CD4-positive, alpha-beta T cell (primary cell): ENCODE data around the gene VTCN1. TPM values are rescaled to one million over a fixed set of nuclear protein-coding genes. Genes with fewer than 3 reads are reported as not detected.
"Not testable (repeated sequence)": the region's sequence is repeated elsewhere in the genome, so short reads cannot be mapped to it uniquely, and the experiment has no call there.

Source experiments
- ATAC-seq: fragments of 200-7000 bp; cut with Tn5 transposase; one replicate; pipeline ENCODE4 v1.10.0; 2022; ENCODE audit warnings: mild to moderate bottlenecking; ENCODE audit not compliant: poor library complexity
- CTCF ChIA-PET: fragments of 350-600 bp; sonication (Branson Sonifier 250); formaldehyde crosslinking; loops from one replicate; lab custom pipeline; 2021; ENCODE audit warnings: antibody characterized with exemption, inconsistent platforms; lab: Charles Lee
- POLR2A ChIA-PET: fragments of 350-600 bp; sonication (Branson Sonifier 250); formaldehyde crosslinking; loops from one replicate; lab custom pipeline; 2021; ENCODE audit warnings: antibody characterized with exemption, inconsistent platforms; lab: Charles Lee
- DNase-seq, 14 experiments: peaks; one replicate each; pipeline ENCODE4 v3.0.0-alpha.2; 2013 to 2020; ENCODE audit warnings: mixed read lengths in 2 of 14
- H3K27ac ChIP-seq, 2 donors: one replicate each; pipeline versions ENCODE4 v1.5.1 to v1.7.0; 2013; ENCODE audit warnings: low read length in 2 of 2, low read depth in 1 of 2, mild to moderate bottlenecking in 1 of 2
- H3K27me3 ChIP-seq, 2 experiments: 1 replicate in 1 of 2; 2 replicates in 1 of 2; pipeline versions ENCODE4 v1.6.1 to v1.7.0; 2013; ENCODE audit warnings: low read length in 2 of 2, control low read depth in 1 of 2, mild to moderate bottlenecking in 1 of 2, moderate library complexity in 1 of 2; ENCODE audit not compliant: insufficient read depth in 2 of 2, control insufficient read depth in 1 of 2
- H3K36me3 ChIP-seq: one replicate; pipeline ENCODE4 v1.6.1; 2013; ENCODE audit warnings: low read length, control low read depth; ENCODE audit not compliant: insufficient read depth
- H3K4me1 ChIP-seq: one replicate; pipeline ENCODE4 v1.6.1; 2013; ENCODE audit warnings: low read length, control low read depth; ENCODE audit not compliant: insufficient read depth
- H3K4me3 ChIP-seq: one replicate; pipeline ENCODE4 v1.5.1; 2013; ENCODE audit warnings: mild to moderate bottlenecking, low read length, moderate library complexity
- H3K9me3 ChIP-seq, 2 experiments: 1 replicate in 1 of 2; 2 replicates in 1 of 2; pipeline versions ENCODE4 v1.6.1 to v1.7.0; 2013; ENCODE audit warnings: low read length in 2 of 2, mild to moderate bottlenecking in 2 of 2, control low read depth in 1 of 2, moderate library complexity in 1 of 2; ENCODE audit not compliant: control insufficient read depth in 1 of 2, insufficient read depth in 1 of 2
- H3K27ac Mint-ChIP-seq: one replicate; pipeline ENCODE4 v1.8.0; 2020; ENCODE audit warnings: mixed read lengths
- H3K27me3 Mint-ChIP-seq: one replicate; pipeline ENCODE4 v1.8.0; 2021; ENCODE audit warnings: mixed read lengths
- H3K36me3 Mint-ChIP-seq: one replicate; pipeline ENCODE4 v1.8.0; 2021; ENCODE audit warnings: low read depth, mixed read lengths
- H3K4me1 Mint-ChIP-seq: one replicate; pipeline ENCODE4 v1.8.0; 2021; ENCODE audit warnings: low read depth, mixed read lengths
- H3K4me3 Mint-ChIP-seq: one replicate; pipeline ENCODE4 v1.8.0; 2020; ENCODE audit warnings: mild to moderate bottlenecking, mixed read lengths
- H3K9me3 Mint-ChIP-seq: one replicate; pipeline ENCODE4 v1.8.0; 2020; ENCODE audit warnings: mixed read lengths
- CTCF ChIP-seq: fragments of 200-600 bp; IDR thresholded peaks from one replicate; pipeline ENCODE4 v1.8.0; 2022; ENCODE audit warnings: antibody characterized with exemption, mild to moderate bottlenecking
- intact Hi-C, 2 experiments: fragments of 100-400 bp; cut with DNase I in 1 of 2; cut with micrococcal nuclease in 1 of 2; formaldehyde crosslinking; loops; one replicate each; pipeline versions ENCODE4 v1.15.1 to v1.9.0; 2023 to 2025; cut with DNase I, micrococcal nuclease
- polyA plus RNA-seq, 2 donors: library from polyadenylated mRNA; unstranded; fragments of 120-200 nt; gene quantifications; one replicate each; pipeline ENCODE4 v1.2.1, GENCODE V29; 2013
- total RNA-seq, 174 experiments: library from RNA in 2 of 174; stranded (reverse) in 2 of 174; gene quantifications; one replicate each; pipeline ENCODE4 v1.2.3 and lab custom pipeline; 2021 to 2026

VTCN1 gene
- total RNA-seq (not detected), total RNA-seq (lab: John Stamatoyannopoulos, UW) (0 to 0.11 (median 0) reads per million in 172 experiments)
- not detected for polyA plus RNA-seq (2013, experiment 1 of 2)
- polyA plus RNA-seq (2013, experiment 2 of 2), result not detected

GRCh38 chr1:117210831-117211261 is at the start of gene VTCN1:
TSS of gene VTCN1 (minus strand) at chr1:117210927. CDS start at chr1:117210855, 72 bp downstream.
- Histone ChIP-seq H3K36me3 (no peaks in the 10 kb centered on the region), H3K4me1 (no peaks in the 10 kb centered on the region), H3K27ac (no peak within 1 kb of the TSS), H3K9me3 (no peaks in the 10 kb centered on the region), H3K4me3 (no peak within 1 kb of the TSS), H3K27me3 (peaks cover 3 to 9% of the 10 kb centered on the region in 2 experiments)
- H3K27ac Mint-ChIP-seq, result no peak within 1 kb of the TSS
- TF ChIP-seq CTCF, result no peak
- H3K9me3 Mint-ChIP-seq, result no peaks in the 10 kb centered on the region
- no peak within 1 kb of the TSS for H3K4me3 Mint-ChIP-seq
- peaks cover 25% of the 10 kb centered on the region for H3K27me3 Mint-ChIP-seq
- CTCF ChIA-PET, result no interaction called here
- POLR2A ChIA-PET, result interaction anchor here (0.6 kb wide), 1 partner anchor 41 kb away, joined by 4 read pairs; no protein-coding TSS in a partner anchor
- DNase-seq (no peak), ATAC-seq (no peak)
- no peaks in the 10 kb centered on the region for H3K4me1 Mint-ChIP-seq
- no peaks in the 10 kb centered on the region for H3K36me3 Mint-ChIP-seq
- intact Hi-C loops, result no loop called here

GRCh38 chr1:117258791-117259190 is 48.1 kb upstream of the VTCN1 start:
- H3K27me3 Mint-ChIP-seq, result peaks cover 12% of the 10 kb centered on the region
- no peaks in the 10 kb centered on the region for H3K4me1 Mint-ChIP-seq
- DNase-seq (no peak), ATAC-seq (no peak)
- H3K4me3 ChIP-seq, result no peak overlapping the region
- H3K9me3 ChIP-seq, result peaks cover 0 to 9% of the 10 kb centered on the region in 2 experiments
- H3K27ac ChIP-seq, result no peak overlapping the region
- peaks cover 6% of the 10 kb centered on the region for H3K9me3 Mint-ChIP-seq
- TF ChIP-seq CTCF, result no peak
- no peaks in the 10 kb centered on the region for H3K4me1 ChIP-seq
- CTCF ChIA-PET, result no interaction called here
- no peak overlapping the region for H3K4me3 Mint-ChIP-seq
- H3K27me3 ChIP-seq, result no peaks in the 10 kb centered on the region
- POLR2A ChIA-PET, result no interaction called here
- no peaks in the 10 kb centered on the region for H3K36me3 ChIP-seq
- no peaks in the 10 kb centered on the region for H3K36me3 Mint-ChIP-seq
- intact Hi-C loops, result no loop called here
- H3K27ac Mint-ChIP-seq, result no peak overlapping the region

GRCh38 chr1:117258075-117258474 is 47.3 kb upstream of the VTCN1 start:
- H3K9me3 Mint-ChIP-seq, H3K4me1 ChIP-seq, H3K27me3 Mint-ChIP-seq, H3K27me3 ChIP-seq, H3K9me3 ChIP-seq, intact Hi-C loops, H3K36me3 ChIP-seq, H3K27ac Mint-ChIP-seq, H3K27ac ChIP-seq, CTCF ChIA-PET, H3K4me1 Mint-ChIP-seq, H3K4me3 Mint-ChIP-seq, H3K36me3 Mint-ChIP-seq, POLR2A ChIA-PET, ATAC-seq, H3K4me3 ChIP-seq, DNase-seq: not testable (repeated sequence)

GRCh38 chr1:117257291-117257690 is 46.6 kb upstream of the VTCN1 start:
- H3K4me3 Mint-ChIP-seq, result no peak overlapping the region
- DNase-seq, result no peak
- H3K9me3 Mint-ChIP-seq, result peaks cover 6% of the 10 kb centered on the region
- no peaks in the 10 kb centered on the region for H3K36me3 ChIP-seq
- ATAC-seq, result no peak
- no peaks in the 10 kb centered on the region for H3K27me3 ChIP-seq
- H3K9me3 ChIP-seq, result peaks cover 0 to 9% of the 10 kb centered on the region in 2 experiments
- H3K27me3 Mint-ChIP-seq, result peaks cover 6% of the 10 kb centered on the region
- TF ChIP-seq CTCF, result no peak
- H3K27ac ChIP-seq, result no peak overlapping the region
- H3K4me1 ChIP-seq, result no peaks in the 10 kb centered on the region
- no peak overlapping the region for H3K27ac Mint-ChIP-seq
- H3K4me1 Mint-ChIP-seq, result no peaks in the 10 kb centered on the region
- H3K4me3 ChIP-seq, result no peak overlapping the region
- CTCF ChIA-PET, result no interaction called here
- intact Hi-C loops, result no loop called here
- H3K36me3 Mint-ChIP-seq, result no peaks in the 10 kb centered on the region
- POLR2A ChIA-PET, result no interaction called here
